Memory B cell (primary cell): ENCODE results near the gene ABCC12.

Source experiments
- ATAC-seq: fragments of 150-1000 bp; cut with Tn5 transposase; 2 replicates; pipeline ENCODE4 v1.10.0; 2021; ENCODE audit warnings: low read depth, mild to moderate bottlenecking, moderate library complexity
- DNase-seq, 2 donors: peaks; one replicate each; pipeline ENCODE4 v3.0.0; 2022; ENCODE audit warnings: low spot score in 2 of 2
- H3K27ac Mint-ChIP-seq: one replicate; pipeline ENCODE4 v1.8.0; 2022; ENCODE audit warnings: mild to moderate bottlenecking, moderate library complexity, mixed read lengths
- H3K27me3 Mint-ChIP-seq: one replicate; pipeline ENCODE4 v1.8.0; 2022; ENCODE audit warnings: mixed read lengths
- H3K36me3 Mint-ChIP-seq: one replicate; pipeline ENCODE4 v1.8.0; 2022; ENCODE audit warnings: mild to moderate bottlenecking, mixed read lengths
- H3K4me1 Mint-ChIP-seq: one replicate; pipeline ENCODE4 v1.8.0; 2022; ENCODE audit warnings: mixed read lengths
- H3K4me3 Mint-ChIP-seq: one replicate; pipeline ENCODE4 v1.8.0; 2022; ENCODE audit warnings: mild to moderate bottlenecking, moderate library complexity, mixed read lengths
- H3K9me3 Mint-ChIP-seq: one replicate; pipeline ENCODE4 v1.8.0; 2022; ENCODE audit warnings: mixed read lengths

Gene ABCC12

DNA sequence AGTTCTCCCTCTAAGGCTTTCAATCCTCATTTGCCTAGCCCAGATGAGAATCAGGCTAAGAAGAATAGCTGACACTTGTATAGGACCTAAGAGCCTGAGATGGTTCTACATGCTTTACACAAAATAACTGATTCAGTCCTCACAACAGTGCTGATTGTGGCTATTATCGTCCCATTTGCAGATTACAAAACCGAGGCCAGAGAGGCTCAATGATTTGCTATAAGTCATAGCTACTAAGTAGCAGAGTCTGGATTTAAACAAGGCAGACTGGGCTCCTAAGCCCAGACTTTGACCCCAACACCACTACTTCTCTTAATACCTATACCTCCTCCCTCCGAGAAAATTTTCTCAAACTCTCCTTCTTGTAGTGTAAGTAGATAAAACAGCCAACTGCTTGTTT lies 23.1 kb downstream of the ABCC12 start:
- Mint-ChIP-seq H3K4me3 (no peak overlapping the region), H3K27ac (no peak overlapping the region), H3K36me3 (no peaks in the 10 kb centered on the region), H3K27me3 (peaks cover 8% of the 10 kb centered on the region), H3K4me1 (no peaks in the 10 kb centered on the region), H3K9me3 (no peaks in the 10 kb centered on the region)
- DNase-seq (no peak), ATAC-seq (no peak)

DNA sequence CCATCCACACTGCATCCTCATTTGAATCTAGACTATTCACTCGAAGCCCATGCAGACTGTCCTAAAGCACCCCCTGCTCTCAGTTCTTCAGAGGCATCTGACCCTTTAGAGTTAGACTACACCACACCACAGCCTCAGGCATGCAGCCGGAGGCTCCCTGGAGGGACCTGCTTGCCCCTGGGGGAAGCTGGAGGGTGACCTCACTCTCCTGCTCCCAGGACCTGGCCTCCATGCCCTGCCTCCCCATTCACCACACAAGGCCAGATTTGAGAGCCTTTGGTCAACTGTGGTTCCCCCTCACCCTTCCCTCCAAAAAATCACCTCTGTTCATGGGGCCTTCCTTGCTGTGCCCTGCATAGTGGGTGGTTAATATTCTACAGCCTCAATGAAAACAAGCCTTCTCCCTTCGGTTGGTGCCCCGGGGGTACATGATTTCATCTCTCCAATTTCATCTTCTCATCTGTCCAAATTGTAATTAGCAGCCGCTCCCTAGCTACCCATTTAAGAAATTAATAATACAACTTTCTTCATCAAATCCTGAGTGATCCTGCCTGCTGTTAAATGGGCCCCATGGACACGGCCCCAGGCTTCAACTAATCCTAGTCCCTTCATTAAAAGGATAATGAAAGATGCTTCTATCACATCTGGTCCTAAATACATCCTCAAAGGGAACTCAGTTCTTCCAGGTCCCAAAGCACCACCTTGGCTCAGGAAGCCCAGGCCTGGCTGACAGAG lies 24.4 kb downstream of the ABCC12 start:
- H3K4me3 Mint-ChIP-seq: no peak overlapping the region
- H3K36me3 Mint-ChIP-seq: no peaks in the 10 kb centered on the region
- no peak overlapping the region for H3K27ac Mint-ChIP-seq
- no peaks in the 10 kb centered on the region for H3K4me1 Mint-ChIP-seq
- no peaks in the 10 kb centered on the region for H3K9me3 Mint-ChIP-seq
- DNase-seq (no peak), ATAC-seq (no peak)
- peaks cover 8% of the 10 kb centered on the region for H3K27me3 Mint-ChIP-seq

- no peak overlapping the region for H3K27ac Mint-ChIP-seq
- H3K36me3 Mint-ChIP-seq: no peaks in the 10 kb centered on the region
- H3K9me3 Mint-ChIP-seq: no peaks in the 10 kb centered on the region
- H3K27me3 Mint-ChIP-seq: peaks cover 6% of the 10 kb centered on the region
- DNase-seq: no peak
- H3K4me1 Mint-ChIP-seq: no peaks in the 10 kb centered on the region
- ATAC-seq: no peak
- H3K4me3 Mint-ChIP-seq: no peak overlapping the region
Observed at GRCh38 chr16:48129926-48130325, 25.9 kb downstream of the ABCC12 start.

DNA sequence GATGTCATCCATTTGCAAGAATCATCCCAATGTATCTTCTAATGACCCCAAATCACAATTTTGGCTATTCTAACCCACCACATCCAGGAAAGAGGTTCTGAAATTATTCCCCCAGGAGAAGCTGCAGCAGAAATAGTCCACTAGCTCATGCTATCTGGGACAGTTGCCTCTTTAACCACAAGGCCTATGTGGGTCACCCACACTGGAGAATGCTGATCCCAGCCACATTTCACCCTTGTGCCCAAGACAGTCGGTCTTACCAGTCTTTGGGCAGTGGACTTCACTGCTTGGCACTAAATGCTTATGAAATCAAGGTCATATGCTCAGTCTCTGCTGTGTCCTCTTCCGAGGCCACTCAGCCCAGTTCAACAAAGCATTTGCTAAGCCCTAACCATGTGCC lies 27.0 kb downstream of the ABCC12 start:
- H3K4me3 Mint-ChIP-seq: no peak overlapping the region
- no peaks in the 10 kb centered on the region for H3K9me3 Mint-ChIP-seq
- no peak for ATAC-seq
- H3K27ac Mint-ChIP-seq: no peak overlapping the region
- DNase-seq: no peak
- no peaks in the 10 kb centered on the region for H3K4me1 Mint-ChIP-seq
- peaks cover 11% of the 10 kb centered on the region for H3K27me3 Mint-ChIP-seq
- no peaks in the 10 kb centered on the region for H3K36me3 Mint-ChIP-seq

DNA sequence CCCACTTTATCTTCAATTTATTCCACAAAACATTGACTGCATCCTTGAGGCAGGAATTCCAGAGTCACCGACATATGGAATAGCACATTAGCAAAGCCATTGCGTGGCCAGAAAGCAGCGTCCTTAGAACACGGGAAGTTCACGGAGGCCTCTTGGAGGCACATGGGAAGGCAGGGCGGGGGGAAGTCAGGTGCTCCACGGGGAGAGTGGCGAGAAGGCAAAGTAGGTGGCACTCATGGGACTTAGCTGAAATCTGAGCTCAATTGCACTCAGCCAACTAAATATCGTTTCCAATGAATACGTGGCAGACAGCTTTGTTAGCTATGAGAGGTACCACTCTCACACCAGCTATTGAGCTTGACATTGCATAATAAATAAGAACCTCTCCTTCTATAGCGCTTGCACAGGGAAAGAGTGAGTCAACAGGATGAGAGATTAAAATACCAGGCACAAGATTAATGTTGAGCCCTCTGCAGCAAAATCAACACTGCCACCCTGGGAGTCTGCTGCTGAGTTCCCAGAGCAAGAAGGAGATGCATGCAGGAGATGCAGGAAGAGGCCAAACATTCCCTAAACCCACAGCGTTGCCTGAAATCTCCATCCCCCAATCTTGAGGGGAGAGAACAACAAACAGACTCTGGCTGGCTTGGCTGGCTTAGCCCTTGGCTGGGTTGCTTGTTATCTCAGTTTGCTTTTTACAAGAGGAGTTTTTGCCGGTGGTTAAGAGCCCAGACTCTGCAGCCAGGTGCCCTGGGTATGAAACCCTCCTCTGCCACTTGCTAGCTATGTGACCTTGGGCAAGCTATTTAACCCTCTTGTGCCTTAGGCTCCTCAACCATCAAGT lies 28.8 kb downstream of the ABCC12 start:
- ATAC-seq: no peak
- Mint-ChIP-seq H3K27me3 (peaks cover 12% of the 10 kb centered on the region), H3K27ac (no peak overlapping the region), H3K36me3 (no peaks in the 10 kb centered on the region), H3K4me3 (no peak overlapping the region), H3K4me1 (no peaks in the 10 kb centered on the region), H3K9me3 (no peaks in the 10 kb centered on the region)
- DNase-seq: no peak

GRCh38 chr16:48125888-48126287 lies 29.9 kb downstream of the ABCC12 start:
- peaks cover 10% of the 10 kb centered on the region for H3K27me3 Mint-ChIP-seq
- H3K9me3 Mint-ChIP-seq: no peaks in the 10 kb centered on the region
- no peak for DNase-seq
- no peak overlapping the region for H3K27ac Mint-ChIP-seq
- H3K36me3 Mint-ChIP-seq: no peaks in the 10 kb centered on the region
- no peak for ATAC-seq
- no peaks in the 10 kb centered on the region for H3K4me1 Mint-ChIP-seq
- H3K4me3 Mint-ChIP-seq: no peak overlapping the region

DNA sequence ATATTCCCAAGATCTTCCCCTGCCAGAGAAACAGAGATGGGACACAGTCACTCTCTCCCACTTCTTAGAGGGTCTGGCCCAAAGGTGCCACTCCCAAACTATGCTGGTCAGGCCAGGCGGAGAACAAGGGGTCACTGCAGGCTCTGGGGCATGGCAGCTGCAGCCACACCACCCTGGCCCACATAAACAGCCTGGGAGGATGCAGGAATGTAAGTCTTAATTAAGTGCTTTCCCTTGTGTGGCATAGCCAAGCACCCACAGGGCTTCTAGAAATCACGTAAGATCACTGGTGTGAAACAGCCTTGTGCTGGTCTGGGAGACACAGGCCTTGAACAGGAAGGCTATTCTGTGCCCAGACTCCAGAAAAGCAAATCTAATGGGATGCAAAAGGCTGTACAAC lies 31.5 kb downstream of the ABCC12 start:
- no peak for ATAC-seq
- no peak for DNase-seq
- peaks cover 11% of the 10 kb centered on the region for H3K27me3 Mint-ChIP-seq
- no peaks in the 10 kb centered on the region for H3K36me3 Mint-ChIP-seq
- no peak overlapping the region for H3K27ac Mint-ChIP-seq
- no peaks in the 10 kb centered on the region for H3K4me1 Mint-ChIP-seq
- no peak overlapping the region for H3K4me3 Mint-ChIP-seq
- H3K9me3 Mint-ChIP-seq: no peaks in the 10 kb centered on the region

- DNase-seq (no peak), ATAC-seq (no peak)
- Mint-ChIP-seq H3K36me3 (no peaks in the 10 kb centered on the region), H3K27ac (no peak overlapping the region), H3K4me1 (no peaks in the 10 kb centered on the region), H3K9me3 (no peaks in the 10 kb centered on the region), H3K4me3 (no peak overlapping the region), H3K27me3 (peaks cover 11% of the 10 kb centered on the region)
Observed at GRCh38 chr16:48123104-48123788, 32.5 kb downstream of the ABCC12 start.

DNA sequence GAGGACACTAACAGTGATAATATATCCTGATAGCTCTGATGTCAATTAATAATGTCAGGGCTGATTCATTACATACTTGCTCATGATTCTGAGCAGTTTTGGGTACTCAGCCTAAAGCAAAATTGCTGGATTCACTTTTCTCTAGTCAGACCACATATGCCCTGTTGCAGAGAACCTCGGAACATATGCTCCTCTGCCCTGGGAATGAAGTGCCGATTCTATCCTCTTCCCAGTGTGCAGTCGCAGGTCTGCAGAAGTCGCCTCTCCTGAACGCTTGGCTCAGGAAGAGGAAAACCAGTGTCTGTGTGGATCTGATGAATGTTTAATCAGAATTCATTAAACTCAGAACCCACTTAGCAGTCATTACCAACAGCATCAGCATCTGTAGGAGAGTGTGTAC lies 34.5 kb downstream of the ABCC12 start:
- H3K27me3 Mint-ChIP-seq: peaks cover 12% of the 10 kb centered on the region
- no peak overlapping the region for H3K4me3 Mint-ChIP-seq
- ATAC-seq (no peak), DNase-seq (no peak)
- H3K9me3 Mint-ChIP-seq: no peaks in the 10 kb centered on the region
- H3K36me3 Mint-ChIP-seq: no peaks in the 10 kb centered on the region
- no peaks in the 10 kb centered on the region for H3K4me1 Mint-ChIP-seq
- H3K27ac Mint-ChIP-seq: no peak overlapping the region

DNA sequence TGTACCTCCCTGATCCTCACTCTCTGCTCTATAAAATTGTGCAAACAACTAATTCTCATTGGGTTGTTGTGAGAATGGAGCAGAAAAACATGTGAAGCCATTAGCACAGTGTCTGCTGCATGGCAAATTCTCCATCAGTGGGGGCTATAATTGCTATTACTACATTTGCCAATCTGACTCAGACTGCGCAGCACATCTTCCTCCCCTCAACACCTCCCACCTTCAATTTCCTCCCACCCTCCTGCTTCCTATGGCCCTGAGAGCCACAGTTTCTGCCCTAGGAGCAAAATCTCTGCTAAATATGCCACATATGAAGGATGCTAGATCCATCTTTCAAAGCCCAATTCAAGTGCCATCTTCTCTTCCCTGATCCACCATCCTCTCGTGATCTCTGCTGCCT lies 37.0 kb downstream of the ABCC12 start:
- DNase-seq: no peak
- H3K4me3 Mint-ChIP-seq: no peak overlapping the region

DNA sequence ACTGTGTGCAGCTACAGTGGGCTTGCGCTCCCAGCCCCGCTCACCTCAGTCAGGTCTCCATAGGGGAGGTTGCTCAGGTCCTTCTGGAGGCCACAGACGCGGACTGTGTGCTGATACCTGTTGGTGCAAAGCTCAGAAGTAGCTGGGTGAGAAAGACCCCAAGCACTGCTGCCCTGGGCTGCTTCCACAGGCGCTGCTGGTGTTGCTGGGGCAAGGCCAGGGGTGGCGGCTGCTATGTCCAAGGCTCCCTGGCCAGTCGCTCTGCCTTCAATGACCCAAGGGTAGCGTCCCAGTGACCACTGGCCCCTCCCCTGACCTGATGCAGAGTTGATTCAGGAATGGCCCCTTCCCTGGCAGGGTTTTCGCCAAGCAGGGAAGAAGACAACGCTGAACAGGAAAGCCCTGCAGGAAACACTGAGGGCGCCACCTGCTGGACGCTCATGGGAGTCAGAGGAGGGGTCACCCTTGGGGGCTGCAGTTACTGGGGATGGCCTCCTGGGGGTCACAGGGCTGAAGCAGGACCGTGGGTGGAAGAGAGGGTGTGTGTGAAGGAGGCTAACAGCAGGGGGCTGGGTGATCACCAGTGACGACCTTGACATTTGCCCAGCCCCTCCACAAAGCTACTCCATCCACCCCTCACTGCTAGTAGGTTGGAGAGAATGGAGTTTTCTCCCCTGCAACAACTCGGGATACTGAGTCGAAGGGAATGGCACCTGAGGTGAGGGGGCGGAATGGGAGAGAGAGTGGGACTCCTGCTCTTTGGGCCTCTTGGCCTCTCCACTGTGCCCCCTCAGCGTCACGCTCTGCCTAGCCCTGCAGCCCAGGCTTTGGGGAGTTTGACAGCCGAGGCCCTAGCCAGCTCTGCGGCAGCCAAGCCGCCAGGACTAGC lies 38.3 kb downstream of the ABCC12 start:
- no peaks in the 10 kb centered on the region for H3K9me3 Mint-ChIP-seq
- ATAC-seq (peak; percentile 76), DNase-seq (peak; percentile 40 to 55)
- no peak overlapping the region for H3K4me3 Mint-ChIP-seq
- no peaks in the 10 kb centered on the region for H3K36me3 Mint-ChIP-seq
- H3K27me3 Mint-ChIP-seq: peaks cover 11% of the 10 kb centered on the region
- no peaks in the 10 kb centered on the region for H3K4me1 Mint-ChIP-seq
- H3K27ac Mint-ChIP-seq: no peak overlapping the region

More for the DNA sequence above, 37.0 kb downstream of the ABCC12 start:
- no peak for ATAC-seq
- H3K4me1 Mint-ChIP-seq: no peaks in the 10 kb centered on the region
- H3K27me3 Mint-ChIP-seq: peaks cover 11% of the 10 kb centered on the region
- no peaks in the 10 kb centered on the region for H3K9me3 Mint-ChIP-seq
- H3K36me3 Mint-ChIP-seq: no peaks in the 10 kb centered on the region
- H3K27ac Mint-ChIP-seq: no peak overlapping the region

DNA sequence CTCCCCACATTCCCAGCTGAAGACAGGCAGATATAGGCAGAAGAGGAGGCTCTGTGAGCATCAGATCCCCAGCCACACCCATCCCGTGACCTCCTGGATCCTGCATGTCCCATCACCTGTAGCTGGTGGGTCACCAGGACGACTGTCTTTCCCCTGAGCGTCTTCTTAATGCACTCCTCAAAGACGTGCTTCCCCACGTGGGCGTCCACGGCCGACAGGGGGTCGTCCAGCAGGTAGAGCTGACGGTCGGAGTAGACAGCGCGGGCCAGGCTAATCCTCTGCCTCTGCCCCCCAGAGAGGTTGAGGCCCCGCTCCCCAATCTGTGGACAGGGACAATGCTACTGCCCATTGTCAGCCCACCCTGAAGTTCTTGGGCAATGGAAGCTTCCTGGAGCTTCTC lies 40.5 kb downstream of the ABCC12 start:
- H3K9me3 Mint-ChIP-seq: no peaks in the 10 kb centered on the region
- H3K27ac Mint-ChIP-seq: no peak overlapping the region
- H3K4me3 Mint-ChIP-seq: no peak overlapping the region
- H3K36me3 Mint-ChIP-seq: no peaks in the 10 kb centered on the region
- ATAC-seq (no peak), DNase-seq (no peak)
- H3K4me1 Mint-ChIP-seq: no peaks in the 10 kb centered on the region
- peaks cover 12% of the 10 kb centered on the region for H3K27me3 Mint-ChIP-seq

DNA sequence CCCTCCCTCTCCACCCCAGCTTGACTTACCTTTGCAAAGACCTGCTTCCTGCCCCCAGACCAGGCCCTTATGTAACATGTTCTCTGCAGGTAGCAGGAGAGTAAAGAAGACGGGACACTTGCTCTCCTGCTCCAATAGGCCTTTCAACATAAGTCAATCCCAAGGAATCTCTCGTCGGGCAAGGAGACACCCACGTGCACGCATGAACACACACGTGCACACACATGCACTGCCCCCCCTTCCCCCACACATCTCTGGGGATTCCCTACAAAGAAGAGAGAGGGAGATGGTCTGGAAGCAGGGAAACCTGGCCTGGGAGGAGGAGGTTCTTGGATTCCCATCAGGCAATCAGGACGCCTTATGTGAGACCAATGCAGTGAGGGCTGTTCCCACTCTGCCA lies 41.4 kb downstream of the ABCC12 start:
- no peaks in the 10 kb centered on the region for H3K4me1 Mint-ChIP-seq
- DNase-seq: no peak
- no peaks in the 10 kb centered on the region for H3K9me3 Mint-ChIP-seq
- no peak overlapping the region for H3K4me3 Mint-ChIP-seq
- no peaks in the 10 kb centered on the region for H3K36me3 Mint-ChIP-seq
- no peak for ATAC-seq
- no peak overlapping the region for H3K27ac Mint-ChIP-seq
- peaks cover 14% of the 10 kb centered on the region for H3K27me3 Mint-ChIP-seq
